Liver (tissue), 9 donors: Measurements from ENCODE around the gene SPRR2E. TPM values are rescaled to one million over a fixed set of nuclear protein-coding genes. Genes with fewer than 3 reads are reported as not detected.

Experiments used
- DNase-seq: peaks from one replicate; pipeline ENCODE4 v3.0.0-alpha.2; 2017; ENCODE audit warnings: low spot score
- H3K27ac ChIP-seq, 2 donors: one replicate each; pipeline ENCODE4 v1.7.0; 2013; ENCODE audit warnings: inconsistent platforms in 2 of 2, low read length in 2 of 2, control low read depth in 1 of 2, low read depth in 1 of 2, mild to moderate bottlenecking in 1 of 2
- H3K27me3 ChIP-seq, 4 donors: one replicate each; pipeline versions ENCODE4 v1.6.1 to v1.7.0; 2013; ENCODE audit warnings: low read length in 3 of 4, inconsistent platforms in 1 of 4, mild to moderate bottlenecking in 1 of 4, moderate library complexity in 1 of 4; ENCODE audit not compliant: control insufficient read depth in 4 of 4, insufficient read depth in 4 of 4
- H3K36me3 ChIP-seq, 4 donors: one replicate each; pipeline versions ENCODE4 v1.6.1 to v1.7.0; 2013; ENCODE audit warnings: low read length in 3 of 4, mild to moderate bottlenecking in 3 of 4, low read depth in 1 of 4, moderate library complexity in 1 of 4; ENCODE audit not compliant: control insufficient read depth in 4 of 4, insufficient read depth in 3 of 4
- H3K4me1 ChIP-seq, 4 donors: one replicate each; pipeline versions ENCODE4 v1.6.1 to v1.7.0; 2013; ENCODE audit warnings: low read length in 3 of 4, mild to moderate bottlenecking in 3 of 4, moderate library complexity in 1 of 4; ENCODE audit not compliant: control insufficient read depth in 4 of 4, insufficient read depth in 4 of 4
- H3K4me3 ChIP-seq, 3 donors: one replicate each; pipeline versions ENCODE4 v1.6.1 to v1.7.0; 2013; ENCODE audit warnings: low read length in 3 of 3, control low read depth in 1 of 3, low read depth in 1 of 3, mild to moderate bottlenecking in 1 of 3
- H3K9ac ChIP-seq, 2 donors: one replicate each; pipeline ENCODE4 v1.7.0; 2013; ENCODE audit warnings: low read length in 2 of 2, mild to moderate bottlenecking in 2 of 2, moderate library complexity in 2 of 2, control low read depth in 1 of 2, low read depth in 1 of 2
- H3K9me3 ChIP-seq, 4 donors: one replicate each; pipeline versions ENCODE4 v1.6.1 to v1.7.0; 2013; ENCODE audit warnings: low read length in 3 of 4; ENCODE audit not compliant: control insufficient read depth in 4 of 4
- EGR1 ChIP-seq, 2 donors: IDR thresholded peaks; 2 replicates each; pipeline ENCODE4 v1.6.1; 2016 to 2018; ENCODE audit warnings: antibody characterized with exemption in 2 of 2, low read depth in 2 of 2
- FOXA1 ChIP-seq: IDR thresholded peaks from 2 replicates; pipeline ENCODE4 v1.6.1; 2016; ENCODE audit warnings: antibody characterized with exemption
- GABPA ChIP-seq, 2 donors: IDR thresholded peaks in 1 of 2; conservative IDR thresholded peaks in 1 of 2; 2 replicates each; pipeline ENCODE4 v1.6.1; 2016; ENCODE audit warnings: antibody characterized with exemption in 2 of 2, mild to moderate bottlenecking in 1 of 2, moderate library complexity in 1 of 2
- HNF4G ChIP-seq: IDR thresholded peaks from 2 replicates; pipeline ENCODE4 v1.6.1; 2016; ENCODE audit warnings: antibody characterized with exemption
- JUND ChIP-seq, 2 donors: IDR thresholded peaks; 2 replicates each; pipeline ENCODE4 v1.6.1; 2016; ENCODE audit warnings: antibody characterized with exemption in 2 of 2
- NR2F2 ChIP-seq: IDR thresholded peaks from 2 replicates; pipeline ENCODE4 v1.6.1; 2016; ENCODE audit warnings: antibody characterized with exemption
- RAD21 ChIP-seq, 2 donors: IDR thresholded peaks; 2 replicates each; pipeline ENCODE4 v1.6.1; 2016; ENCODE audit warnings: antibody characterized with exemption in 2 of 2, mild to moderate bottlenecking in 2 of 2
- RXRA ChIP-seq, 2 donors: IDR thresholded peaks; 2 replicates each; pipeline ENCODE4 v1.6.1; 2017 to 2018; ENCODE audit warnings: antibody characterized with exemption in 2 of 2, mild to moderate bottlenecking in 1 of 2
- SP1 ChIP-seq: IDR thresholded peaks from 2 replicates; pipeline ENCODE4 v1.6.1; 2018; ENCODE audit warnings: antibody characterized with exemption, mild to moderate bottlenecking
- TAF1 ChIP-seq: conservative IDR thresholded peaks from 2 replicates; pipeline ENCODE4 v1.6.1; 2016; ENCODE audit warnings: antibody characterized with exemption, mild to moderate bottlenecking
- YY1 ChIP-seq: IDR thresholded peaks from 2 replicates; pipeline ENCODE4 v1.6.1; 2016; ENCODE audit warnings: antibody characterized with exemption, mild to moderate bottlenecking
- WGBS: extraction: QIAGEN DNeasy Blood & Tissue Kit; methylation state at CpG from one replicate; pipeline ENCODE4 v1.1.7; 2013; 5-methylcytosine and 5-hydroxymethylcytosine counted together
- polyA plus RNA-seq, 2 donors: library from polyadenylated mRNA; stranded (reverse) in 1 of 2; unstranded in 1 of 2; fragments of 200-250 nt in 1 of 2; fragments of >200 nt in 1 of 2; fragmentation: Nextera tagmentation in 1 of 2; extraction: Ambion mirVana in 1 of 2; gene quantifications; one replicate each; pipeline versions ENCODE4 v1.2.1 to v1.2.3, GENCODE V29; 2013 to 2015
- total RNA-seq, 2 donors: library from RNA; depleted of rRNA; stranded (reverse); fragments of >200 nt; gene quantifications; one replicate each; pipeline ENCODE4 v1.2.3, GENCODE V29; 2014
- TF ChIP-seq, protein P1 (sequence below): IDR thresholded peaks from 2 replicates; pipeline ENCODE4 v1.6.1; 2016; ENCODE audit warnings: antibody characterized with exemption, mild to moderate bottlenecking
- TF ChIP-seq, protein P2 (sequence below): IDR thresholded peaks from 2 replicates; pipeline ENCODE4 v1.6.1; 2016; ENCODE audit warnings: antibody characterized with exemption
- TF ChIP-seq, protein P3 (sequence below): IDR thresholded peaks from 2 replicates; pipeline ENCODE4 v1.6.1; 2016; ENCODE audit warnings: antibody characterized with exemption
- TF ChIP-seq, protein P4 (sequence below): fragments of 150-350 bp; IDR thresholded peaks from 2 replicates; pipeline ENCODE4 v1.5.1; 2017; ENCODE audit warnings: improper control_type of control experiment, low read depth, low read length; ENCODE audit not compliant: missing input control
- donor health status: healthy.
- donor health status: healthy.
- donor health status: healthy.
- donor health status: healthy.
- donor health status: healthy.

Gene SPRR2E
- total and polyA plus RNA-seq, 4 donors, result not detected

DNA sequence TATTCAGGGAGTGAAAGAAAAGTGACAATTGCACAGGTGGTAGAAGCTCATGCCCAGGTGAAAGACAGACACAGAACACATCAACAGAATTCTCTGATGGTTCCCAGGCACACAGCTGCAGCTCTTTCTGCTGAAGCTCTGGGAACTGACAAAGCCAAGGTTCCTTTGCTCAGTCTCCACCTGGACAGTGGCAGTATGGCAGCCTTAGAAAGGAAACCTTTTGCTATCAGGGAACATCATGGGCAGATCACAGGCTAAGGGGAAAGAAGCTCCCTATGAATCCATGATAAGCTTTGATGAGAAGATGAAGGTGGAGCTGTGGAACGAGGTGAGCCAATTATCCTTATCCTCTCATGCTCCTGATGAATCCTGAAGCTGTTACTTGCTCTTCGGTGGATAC lies 24.1 kb downstream of the SPRR2E start:
- TF ChIP-seq HNF4G (no peak), EGR1 (IDR thresholded peaks at IDR 0.05; ENCODE audit: low read depth in 2 of 2) (no peak), RAD21 (IDR thresholded peaks at IDR 0.05) (no peak)
- TF ChIP-seq, protein P1, sequence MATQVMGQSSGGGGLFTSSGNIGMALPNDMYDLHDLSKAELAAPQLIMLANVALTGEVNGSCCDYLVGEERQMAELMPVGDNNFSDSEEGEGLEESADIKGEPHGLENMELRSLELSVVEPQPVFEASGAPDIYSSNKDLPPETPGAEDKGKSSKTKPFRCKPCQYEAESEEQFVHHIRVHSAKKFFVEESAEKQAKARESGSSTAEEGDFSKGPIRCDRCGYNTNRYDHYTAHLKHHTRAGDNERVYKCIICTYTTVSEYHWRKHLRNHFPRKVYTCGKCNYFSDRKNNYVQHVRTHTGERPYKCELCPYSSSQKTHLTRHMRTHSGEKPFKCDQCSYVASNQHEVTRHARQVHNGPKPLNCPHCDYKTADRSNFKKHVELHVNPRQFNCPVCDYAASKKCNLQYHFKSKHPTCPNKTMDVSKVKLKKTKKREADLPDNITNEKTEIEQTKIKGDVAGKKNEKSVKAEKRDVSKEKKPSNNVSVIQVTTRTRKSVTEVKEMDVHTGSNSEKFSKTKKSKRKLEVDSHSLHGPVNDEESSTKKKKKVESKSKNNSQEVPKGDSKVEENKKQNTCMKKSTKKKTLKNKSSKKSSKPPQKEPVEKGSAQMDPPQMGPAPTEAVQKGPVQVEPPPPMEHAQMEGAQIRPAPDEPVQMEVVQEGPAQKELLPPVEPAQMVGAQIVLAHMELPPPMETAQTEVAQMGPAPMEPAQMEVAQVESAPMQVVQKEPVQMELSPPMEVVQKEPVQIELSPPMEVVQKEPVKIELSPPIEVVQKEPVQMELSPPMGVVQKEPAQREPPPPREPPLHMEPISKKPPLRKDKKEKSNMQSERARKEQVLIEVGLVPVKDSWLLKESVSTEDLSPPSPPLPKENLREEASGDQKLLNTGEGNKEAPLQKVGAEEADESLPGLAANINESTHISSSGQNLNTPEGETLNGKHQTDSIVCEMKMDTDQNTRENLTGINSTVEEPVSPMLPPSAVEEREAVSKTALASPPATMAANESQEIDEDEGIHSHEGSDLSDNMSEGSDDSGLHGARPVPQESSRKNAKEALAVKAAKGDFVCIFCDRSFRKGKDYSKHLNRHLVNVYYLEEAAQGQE, result no peak
- TF ChIP-seq, protein P2, sequence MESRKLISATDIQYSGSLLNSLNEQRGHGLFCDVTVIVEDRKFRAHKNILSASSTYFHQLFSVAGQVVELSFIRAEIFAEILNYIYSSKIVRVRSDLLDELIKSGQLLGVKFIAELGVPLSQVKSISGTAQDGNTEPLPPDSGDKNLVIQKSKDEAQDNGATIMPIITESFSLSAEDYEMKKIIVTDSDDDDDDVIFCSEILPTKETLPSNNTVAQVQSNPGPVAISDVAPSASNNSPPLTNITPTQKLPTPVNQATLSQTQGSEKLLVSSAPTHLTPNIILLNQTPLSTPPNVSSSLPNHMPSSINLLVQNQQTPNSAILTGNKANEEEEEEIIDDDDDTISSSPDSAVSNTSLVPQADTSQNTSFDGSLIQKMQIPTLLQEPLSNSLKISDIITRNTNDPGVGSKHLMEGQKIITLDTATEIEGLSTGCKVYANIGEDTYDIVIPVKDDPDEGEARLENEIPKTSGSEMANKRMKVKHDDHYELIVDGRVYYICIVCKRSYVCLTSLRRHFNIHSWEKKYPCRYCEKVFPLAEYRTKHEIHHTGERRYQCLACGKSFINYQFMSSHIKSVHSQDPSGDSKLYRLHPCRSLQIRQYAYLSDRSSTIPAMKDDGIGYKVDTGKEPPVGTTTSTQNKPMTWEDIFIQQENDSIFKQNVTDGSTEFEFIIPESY, result no peak
- no peaks in the 10 kb centered on the region for H3K9me3 ChIP-seq
- WGBS, result 46% methylated on average over 2 of the region's 2 CpGs
- H3K27ac ChIP-seq, result no peak overlapping the region
- H3K36me3 ChIP-seq, result no peaks in the 10 kb centered on the region
- peaks cover 0 to 5% (median 0%) of the 10 kb centered on the region in 4 donors for H3K27me3 ChIP-seq
- no peak overlapping the region for H3K9ac ChIP-seq
- no peak overlapping the region for H3K4me3 ChIP-seq
- no peaks in the 10 kb centered on the region for H3K4me1 ChIP-seq
- no peak for DNase-seq

DNA sequence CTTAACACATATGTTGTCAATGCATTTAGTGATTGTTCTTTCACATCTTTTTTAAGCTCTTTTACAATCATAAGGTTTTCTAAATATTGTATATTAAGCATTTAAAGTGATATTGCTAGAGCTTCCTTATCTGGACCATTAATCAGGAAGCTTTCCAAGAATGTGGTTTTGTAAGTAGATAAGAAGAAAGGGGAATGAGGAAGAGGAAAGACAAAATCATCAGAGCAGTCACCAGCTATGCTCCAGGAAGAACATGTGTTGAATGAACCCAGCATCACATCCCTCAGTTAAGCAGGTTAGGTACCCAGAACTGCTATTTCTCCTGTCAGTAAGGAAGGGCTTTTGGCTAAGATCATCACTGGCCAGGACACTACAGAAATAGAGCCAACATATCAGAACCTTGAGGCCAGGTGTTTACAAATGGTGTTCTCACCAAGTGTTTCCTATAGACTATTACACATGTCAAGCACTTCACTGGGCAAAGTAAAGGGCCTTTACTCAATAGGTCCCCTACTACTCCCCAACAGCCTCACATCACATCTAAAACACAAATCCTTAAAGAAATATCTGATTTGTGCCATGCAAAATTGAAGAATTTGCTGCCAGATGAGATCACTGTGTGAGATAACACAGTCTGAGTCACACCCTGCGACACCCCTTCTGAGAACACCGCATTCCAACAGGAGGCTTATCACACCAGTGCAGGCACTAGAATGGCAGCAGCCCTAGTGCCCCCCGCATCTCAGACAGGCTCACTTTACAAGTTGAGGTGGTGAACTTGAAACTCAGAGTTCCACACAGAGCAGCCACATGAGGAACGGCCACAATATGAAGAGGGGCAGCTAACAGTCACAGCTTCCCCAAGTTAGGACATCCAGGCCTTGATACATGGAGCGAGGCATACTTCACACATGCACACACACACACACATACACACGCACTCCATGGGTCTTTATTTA lies 35.2 kb downstream of the SPRR2E start:
- H3K9ac ChIP-seq, result no peak overlapping the region
- no peak for DNase-seq
- TF ChIP-seq RAD21 (IDR thresholded peaks at IDR 0.05), result no peak
- TF ChIP-seq, protein P3, sequence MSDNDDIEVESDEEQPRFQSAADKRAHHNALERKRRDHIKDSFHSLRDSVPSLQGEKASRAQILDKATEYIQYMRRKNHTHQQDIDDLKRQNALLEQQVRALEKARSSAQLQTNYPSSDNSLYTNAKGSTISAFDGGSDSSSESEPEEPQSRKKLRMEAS, result no peak
- no peak for TF ChIP-seq GABPA (IDR thresholded peaks at IDR 0.05 in 1 of 2, conservative IDR thresholded peaks at IDR 0.05 in 1 of 2)
- no peak for TF ChIP-seq FOXA1
- no peak for TF ChIP-seq JUND (IDR thresholded peaks at IDR 0.05)
- TF ChIP-seq TAF1, result no peak
- TF ChIP-seq, protein P2, result no peak
- TF ChIP-seq, protein P4, sequence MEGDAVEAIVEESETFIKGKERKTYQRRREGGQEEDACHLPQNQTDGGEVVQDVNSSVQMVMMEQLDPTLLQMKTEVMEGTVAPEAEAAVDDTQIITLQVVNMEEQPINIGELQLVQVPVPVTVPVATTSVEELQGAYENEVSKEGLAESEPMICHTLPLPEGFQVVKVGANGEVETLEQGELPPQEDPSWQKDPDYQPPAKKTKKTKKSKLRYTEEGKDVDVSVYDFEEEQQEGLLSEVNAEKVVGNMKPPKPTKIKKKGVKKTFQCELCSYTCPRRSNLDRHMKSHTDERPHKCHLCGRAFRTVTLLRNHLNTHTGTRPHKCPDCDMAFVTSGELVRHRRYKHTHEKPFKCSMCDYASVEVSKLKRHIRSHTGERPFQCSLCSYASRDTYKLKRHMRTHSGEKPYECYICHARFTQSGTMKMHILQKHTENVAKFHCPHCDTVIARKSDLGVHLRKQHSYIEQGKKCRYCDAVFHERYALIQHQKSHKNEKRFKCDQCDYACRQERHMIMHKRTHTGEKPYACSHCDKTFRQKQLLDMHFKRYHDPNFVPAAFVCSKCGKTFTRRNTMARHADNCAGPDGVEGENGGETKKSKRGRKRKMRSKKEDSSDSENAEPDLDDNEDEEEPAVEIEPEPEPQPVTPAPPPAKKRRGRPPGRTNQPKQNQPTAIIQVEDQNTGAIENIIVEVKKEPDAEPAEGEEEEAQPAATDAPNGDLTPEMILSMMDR, result no peak
- no peak for TF ChIP-seq YY1
- TF ChIP-seq SP1, result no peak
- no peak for TF ChIP-seq NR2F2
- TF ChIP-seq HNF4G, result no peak
- no peak for TF ChIP-seq RXRA (IDR thresholded peaks at IDR 0.05)
- peaks cover 0 to 5% (median 0%) of the 10 kb centered on the region in 4 donors for H3K27me3 ChIP-seq
- H3K27ac ChIP-seq, result no peak overlapping the region
- H3K36me3 ChIP-seq, result no peaks in the 10 kb centered on the region
- WGBS, result 67% methylated on average over 6 of the region's 6 CpGs
- no peak overlapping the region for H3K4me3 ChIP-seq
- H3K9me3 ChIP-seq, result no peaks in the 10 kb centered on the region
- H3K4me1 ChIP-seq, result no peaks in the 10 kb centered on the region
